ENCODE measurements around the gene CDC16.

The CDC16 gene

GRCh38 chr13:114296902-114297301 lies 62.2 kb downstream of the CDC16 start:
- no peak overlapping the region for H3K4me3 ChIP-seq (replicated peaks; ENCODE audit: insufficient read depth, low read length)
- DNase-seq (ENCODE audit: low read depth in 1 of 2, low spot score in 1 of 2): no peak
- TF ChIP-seq GABPA (IDR thresholded peaks at IDR 0.05; ENCODE audit: low read depth): no peak
- TF ChIP-seq SPI1 (IDR thresholded peaks at IDR 0.05; ENCODE audit: borderline replicate concordance, low read depth): no peak
- no peak for TF ChIP-seq REST (IDR thresholded peaks at IDR 0.05; ENCODE audit: insufficient replicate concordance, low read depth)
- TF ChIP-seq POLR2AphosphoS5 (IDR thresholded peaks at IDR 0.05; ENCODE audit: low read depth): no peak
- no peak for TF ChIP-seq CTCF (IDR thresholded peaks at IDR 0.05; ENCODE audit: insufficient read depth, low read length)
- H3K27ac ChIP-seq (replicated peaks): no peak overlapping the region
- no peaks in the 10 kb centered on the region for H3K27me3 ChIP-seq (ENCODE audit: insufficient read depth, poor library complexity, severe bottlenecking)

- Histone ChIP-seq H3K27me3 (ENCODE audit: insufficient read depth, poor library complexity, severe bottlenecking) (no peaks in the 10 kb centered on the region), H3K4me3 (replicated peaks; ENCODE audit: insufficient read depth, low read length) (no peak overlapping the region), H3K27ac (replicated peaks) (no peak overlapping the region)
- DNase-seq (ENCODE audit: low read depth in 1 of 2, low spot score in 1 of 2): no peak
- TF ChIP-seq POLR2AphosphoS5 (IDR thresholded peaks at IDR 0.05; ENCODE audit: low read depth): no peak
- TF ChIP-seq SPI1 (IDR thresholded peaks at IDR 0.05; ENCODE audit: borderline replicate concordance, low read depth): no peak
These were observed 64.2 kb downstream of the CDC16 start for GRCh38 chr13:114298866-114299265.

DNA sequence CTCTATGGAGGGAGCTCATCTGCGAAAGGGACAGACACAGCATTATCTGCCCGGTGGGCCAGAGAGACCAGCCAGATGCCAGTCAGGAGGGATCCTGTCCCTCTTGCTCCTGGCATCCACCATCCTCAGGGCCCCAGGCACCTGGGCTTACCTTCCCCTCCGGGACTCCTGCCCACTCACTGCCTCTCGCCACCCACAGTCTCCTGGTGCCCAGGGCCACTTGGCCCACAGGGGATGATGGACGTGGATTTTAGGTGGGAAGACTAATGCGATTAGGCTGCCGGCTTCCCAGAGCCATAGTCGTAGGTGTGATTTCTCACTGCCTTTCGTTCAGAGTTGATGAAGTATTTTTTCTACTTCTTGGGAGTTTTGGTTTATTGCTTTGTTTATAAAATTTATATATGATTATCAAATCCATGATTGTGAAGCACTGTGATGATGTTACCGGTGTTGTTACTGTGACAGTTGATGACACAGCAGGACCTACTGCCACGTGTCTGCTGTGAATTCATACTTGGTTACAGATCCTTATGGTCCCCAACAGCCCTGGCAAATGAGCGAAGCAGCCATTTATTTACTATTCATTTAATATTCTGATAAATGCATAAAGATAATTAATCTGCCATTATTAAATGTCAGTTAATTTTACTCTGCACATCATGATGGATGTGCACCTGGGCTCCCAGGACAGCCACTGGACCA lies 65.1 kb downstream of the CDC16 start:
- Histone ChIP-seq H3K4me3 (replicated peaks; ENCODE audit: insufficient read depth, low read length) (no peak overlapping the region), H3K27ac (replicated peaks) (no peak overlapping the region), H3K27me3 (ENCODE audit: insufficient read depth, poor library complexity, severe bottlenecking) (no peaks in the 10 kb centered on the region)
- no peak for DNase-seq (ENCODE audit: low read depth in 1 of 2, low spot score in 1 of 2)
- no peak for TF ChIP-seq POLR2AphosphoS5 (IDR thresholded peaks at IDR 0.05; ENCODE audit: low read depth)
- TF ChIP-seq GABPA (IDR thresholded peaks at IDR 0.05; ENCODE audit: low read depth): no peak
- no peak for TF ChIP-seq SPI1 (IDR thresholded peaks at IDR 0.05; ENCODE audit: borderline replicate concordance, low read depth)
- TF ChIP-seq CTCF (IDR thresholded peaks at IDR 0.05; ENCODE audit: insufficient read depth, low read length): no peak
- no peak for TF ChIP-seq REST (IDR thresholded peaks at IDR 0.05; ENCODE audit: insufficient replicate concordance, low read depth)

GRCh38 chr13:114303700-114304327 lies 69.1 kb downstream of the CDC16 start:
- DNase-seq (ENCODE audit: low read depth in 1 of 2, low spot score in 1 of 2): no peak
- no peaks in the 10 kb centered on the region for H3K27me3 ChIP-seq (ENCODE audit: insufficient read depth, poor library complexity, severe bottlenecking)
- TF ChIP-seq CTCF (IDR thresholded peaks at IDR 0.05; ENCODE audit: insufficient read depth, low read length) (no peak), REST (IDR thresholded peaks at IDR 0.05; ENCODE audit: insufficient replicate concordance, low read depth) (no peak), GABPA (IDR thresholded peaks at IDR 0.05; ENCODE audit: low read depth) (no peak), SPI1 (IDR thresholded peaks at IDR 0.05; ENCODE audit: borderline replicate concordance, low read depth) (no peak), POLR2AphosphoS5 (IDR thresholded peaks at IDR 0.05; ENCODE audit: low read depth) (no peak)
- no peak overlapping the region for H3K4me3 ChIP-seq (replicated peaks; ENCODE audit: insufficient read depth, low read length)
- no peak overlapping the region for H3K27ac ChIP-seq (replicated peaks)

Measured in HL-60 (cell line).